ENCODE measurements around the gene JAML.

Gene JAML

DNA sequence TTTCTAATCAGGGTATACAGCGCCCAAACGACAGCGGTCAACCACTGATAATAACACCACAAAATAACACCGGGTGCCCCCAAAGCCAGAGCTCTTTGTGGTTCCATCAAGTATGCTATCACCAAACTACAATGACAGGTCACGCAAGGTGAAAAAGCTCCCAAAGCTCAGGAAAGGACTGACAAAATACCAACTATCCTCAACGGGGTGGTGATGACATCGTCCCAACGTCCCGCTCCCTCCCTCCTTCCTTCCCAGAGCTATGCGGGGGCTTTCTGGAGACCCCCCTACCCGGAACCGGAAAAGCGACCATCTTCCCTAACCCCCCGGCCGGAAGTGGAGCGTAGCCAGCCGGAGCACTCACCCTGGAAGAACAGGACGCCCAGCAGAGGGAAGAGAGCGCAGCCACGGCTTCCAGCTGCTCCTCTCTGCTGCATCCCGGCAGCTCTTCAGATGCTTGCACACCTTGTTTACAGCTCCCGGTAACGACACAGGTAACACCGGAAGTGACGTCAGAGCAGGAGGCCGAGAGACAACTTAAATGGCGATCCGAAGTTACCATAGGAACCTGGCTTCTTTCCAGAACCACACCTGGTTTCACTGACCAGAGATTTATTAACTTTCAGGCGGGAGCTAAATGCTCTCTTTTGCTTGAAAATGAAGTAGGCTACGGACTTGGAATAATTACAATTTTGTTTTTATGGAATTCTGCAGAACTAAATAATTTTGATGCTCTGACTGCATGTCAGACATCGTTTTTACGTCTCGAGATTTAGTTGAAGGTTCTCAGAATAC lies 27.2 kb upstream of the JAML start, which contains the start of gene MPZL3:
Gene MPZL3, minus strand, starts transcription at position 508 of the 795 bp plus-strand sequence. Its CDS starts 71 bp downstream, at position 437.
- H3K9me3 ChIP-seq (ENCODE audit: insufficient read depth, low read depth, low read length) = no peaks in the 10 kb centered on the region
- no peaks in the 10 kb centered on the region for H3K36me3 ChIP-seq (ENCODE audit: insufficient read depth, low read length)
- no peaks in the 10 kb centered on the region for H3F3A ChIP-seq (ENCODE audit: low read depth)
- peak within 1 kb of the TSS; percentile 55 for H3K4me2 ChIP-seq (ENCODE audit: low read depth, low read length, poor library complexity, severe bottlenecking)
- H2AFZ ChIP-seq (ENCODE audit: low read length) = peak within 1 kb of the TSS; percentile 97
- H3K9me2 ChIP-seq (replicated peaks; ENCODE audit: low read depth, low read length) = no peaks in the 10 kb centered on the region
- peaks cover 7% of the 10 kb centered on the region for H3K4me1 ChIP-seq (ENCODE audit: insufficient read depth, low read length, poor library complexity, severe bottlenecking)
- H3K79me2 ChIP-seq (ENCODE audit: insufficient read depth, low read length) = no peaks in the 10 kb centered on the region
- H3K9ac ChIP-seq (ENCODE audit: low read depth, low read length, poor library complexity, severe bottlenecking) = no peak within 1 kb of the TSS
- H3K4me3 ChIP-seq (ENCODE audit: low read length, poor library complexity, severe bottlenecking) = peak within 1 kb of the TSS; percentile 77
- TF ChIP-seq CTCF (conservative IDR thresholded peaks at IDR 0.05; ENCODE audit: low read length) (no peak), EZH2phosphoT487 (IDR thresholded peaks at IDR 0.05; ENCODE audit: borderline replicate concordance) (no peak)
- no peaks in the 10 kb centered on the region for H4K20me1 ChIP-seq (ENCODE audit: insufficient read depth, low read length, poor library complexity, severe bottlenecking)
- peaks cover 100% of the 10 kb centered on the region for H3K27me3 ChIP-seq (ENCODE audit: insufficient read depth, low read length, poor library complexity, severe bottlenecking)

DNA sequence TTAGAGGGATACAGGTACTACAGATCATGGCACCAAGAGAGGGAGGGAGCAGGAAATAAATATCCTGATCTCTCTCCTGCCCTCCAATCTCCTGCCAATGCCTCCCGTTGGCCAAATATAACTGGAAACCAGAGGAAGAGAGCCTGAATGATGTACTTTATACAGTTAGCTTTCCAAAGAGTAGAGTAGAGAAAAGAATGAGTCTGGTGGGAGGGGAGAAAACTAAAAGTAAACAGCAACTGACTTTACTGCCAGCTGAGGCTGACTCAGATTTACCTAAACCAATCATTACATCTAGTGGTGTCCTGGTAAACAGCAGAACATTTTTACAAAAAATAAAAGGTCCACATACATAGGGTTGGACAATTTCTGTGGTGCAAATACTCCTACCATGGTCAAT lies 22.2 kb upstream of the JAML start:
- Histone ChIP-seq H3K9ac (ENCODE audit: low read depth, low read length, poor library complexity, severe bottlenecking) (no peak overlapping the region), H3K79me2 (ENCODE audit: insufficient read depth, low read length) (no peaks in the 10 kb centered on the region), H3K4me2 (ENCODE audit: low read depth, low read length, poor library complexity, severe bottlenecking) (no peak overlapping the region), H3K9me2 (replicated peaks; ENCODE audit: low read depth, low read length) (no peaks in the 10 kb centered on the region), H3K9me3 (ENCODE audit: insufficient read depth, low read depth, low read length) (no peaks in the 10 kb centered on the region), H2AFZ (ENCODE audit: low read length) (no peak overlapping the region), H3K27me3 (ENCODE audit: insufficient read depth, low read length, poor library complexity, severe bottlenecking) (peaks cover 61% of the 10 kb centered on the region), H3F3A (ENCODE audit: low read depth) (no peaks in the 10 kb centered on the region), H3K4me1 (ENCODE audit: insufficient read depth, low read length, poor library complexity, severe bottlenecking) (peaks cover 5% of the 10 kb centered on the region), H3K4me3 (ENCODE audit: low read length, poor library complexity, severe bottlenecking) (no peak overlapping the region), H4K20me1 (ENCODE audit: insufficient read depth, low read length, poor library complexity, severe bottlenecking) (no peaks in the 10 kb centered on the region), H3K36me3 (ENCODE audit: insufficient read depth, low read length) (no peaks in the 10 kb centered on the region)
- TF ChIP-seq CTCF (conservative IDR thresholded peaks at IDR 0.05; ENCODE audit: low read length) = no peak

GRCh38 chr11:118245936-118246562 lies 21.2 kb upstream of the JAML start:
- Histone ChIP-seq H3K4me1 (ENCODE audit: insufficient read depth, low read length, poor library complexity, severe bottlenecking) (peaks cover 11% of the 10 kb centered on the region), H3K9ac (ENCODE audit: low read depth, low read length, poor library complexity, severe bottlenecking) (no peak overlapping the region), H3F3A (ENCODE audit: low read depth) (no peaks in the 10 kb centered on the region), H3K36me3 (ENCODE audit: insufficient read depth, low read length) (no peaks in the 10 kb centered on the region), H4K20me1 (ENCODE audit: insufficient read depth, low read length, poor library complexity, severe bottlenecking) (no peaks in the 10 kb centered on the region), H3K79me2 (ENCODE audit: insufficient read depth, low read length) (no peaks in the 10 kb centered on the region), H3K9me2 (replicated peaks; ENCODE audit: low read depth, low read length) (no peaks in the 10 kb centered on the region), H2AFZ (ENCODE audit: low read length) (no peak overlapping the region), H3K27me3 (ENCODE audit: insufficient read depth, low read length, poor library complexity, severe bottlenecking) (peaks cover 51% of the 10 kb centered on the region), H3K4me2 (ENCODE audit: low read depth, low read length, poor library complexity, severe bottlenecking) (no peak overlapping the region), H3K4me3 (ENCODE audit: low read length, poor library complexity, severe bottlenecking) (no peak overlapping the region), H3K9me3 (ENCODE audit: insufficient read depth, low read depth, low read length) (no peaks in the 10 kb centered on the region)
- no peak for TF ChIP-seq EZH2phosphoT487 (IDR thresholded peaks at IDR 0.05; ENCODE audit: borderline replicate concordance)
- no peak for TF ChIP-seq CTCF (conservative IDR thresholded peaks at IDR 0.05; ENCODE audit: low read length)
